Renal cortical epithelial cell (primary cell): ENCODE measurements around the gene C6orf62. TPM values are rescaled to one million over a fixed set of nuclear protein-coding genes. Genes with fewer than 3 reads are reported as not detected.
"Not testable (repeated sequence)": the region's sequence is repeated elsewhere in the genome, so short reads cannot be mapped to it uniquely, and the experiment has no call there.

Experiments used
- DNase-seq: peaks from one replicate; pipeline ENCODE4 v3.0.0-alpha.2; 2011; ENCODE audit warnings: low read depth
- total RNA-seq: library from RNA; depleted of rRNA; stranded (reverse); fragments of >200 nt; gene quantifications from 2 replicates; pipeline ENCODE4 v1.2.3, GENCODE V29; 2014

C6orf62 gene
- total RNA-seq, 1 donor from 2014 or later = 199 TPM

- no peak for DNase-seq
These were observed 19.2 kb downstream of the C6orf62 start for GRCh38 chr6:24699521-24700359.

GRCh38 chr6:24696097-24696496 lies 22.9 kb downstream of the C6orf62 start:
- no peak for DNase-seq

DNA sequence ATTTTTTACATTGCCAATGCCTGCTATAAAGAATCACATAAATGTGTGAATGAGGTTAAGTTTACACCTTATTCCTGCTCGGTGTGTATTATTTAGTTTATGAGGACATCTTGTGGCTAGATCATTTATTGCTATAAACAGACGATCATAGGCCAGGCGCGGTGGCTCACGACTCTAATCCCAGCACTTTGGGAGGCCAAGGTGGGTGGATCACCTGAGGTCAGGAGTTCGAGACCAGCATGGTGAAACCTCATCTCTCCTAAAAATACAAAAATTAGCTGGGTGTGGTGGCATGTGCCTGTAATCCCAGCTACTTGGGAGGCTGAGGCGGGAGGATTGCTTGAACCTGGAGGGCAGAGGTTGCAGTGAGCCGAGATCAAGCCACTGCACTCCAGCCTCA lies 23.3 kb downstream of the C6orf62 start:
- DNase-seq = peak; percentile 49

GRCh38 chr6:24694198-24694597 lies 24.8 kb downstream of the C6orf62 start:
- no peak for DNase-seq

GRCh38 chr6:24692848-24693592 lies 25.9 kb downstream of the C6orf62 start:
- DNase-seq = no peak

GRCh38 chr6:24692415-24692814 lies 26.5 kb downstream of the C6orf62 start:
- no peak for DNase-seq

DNA sequence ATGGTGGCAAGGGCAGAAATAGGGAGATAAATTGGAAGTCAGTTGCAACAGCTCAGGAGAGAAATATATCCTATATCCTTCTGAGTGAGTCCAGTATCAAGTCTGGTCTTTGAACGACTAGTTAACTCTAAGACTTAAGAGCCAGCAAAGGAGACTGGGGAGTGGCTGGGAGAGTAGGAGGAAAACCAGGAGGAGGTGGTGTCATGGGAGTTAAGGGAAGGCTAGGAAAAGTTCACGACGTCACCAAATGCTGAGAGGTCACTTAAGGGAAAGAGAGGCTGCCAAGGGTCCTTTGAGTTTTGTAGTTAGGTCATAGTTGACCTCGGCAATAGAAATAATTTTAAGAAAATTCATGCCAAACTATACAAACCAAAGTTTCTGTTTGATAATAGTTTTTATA lies 27.0 kb downstream of the C6orf62 start:
- no peak for DNase-seq

- no peak for DNase-seq
These were observed 27.4 kb downstream of the C6orf62 start for GRCh38 chr6:24691550-24691949.

DNA sequence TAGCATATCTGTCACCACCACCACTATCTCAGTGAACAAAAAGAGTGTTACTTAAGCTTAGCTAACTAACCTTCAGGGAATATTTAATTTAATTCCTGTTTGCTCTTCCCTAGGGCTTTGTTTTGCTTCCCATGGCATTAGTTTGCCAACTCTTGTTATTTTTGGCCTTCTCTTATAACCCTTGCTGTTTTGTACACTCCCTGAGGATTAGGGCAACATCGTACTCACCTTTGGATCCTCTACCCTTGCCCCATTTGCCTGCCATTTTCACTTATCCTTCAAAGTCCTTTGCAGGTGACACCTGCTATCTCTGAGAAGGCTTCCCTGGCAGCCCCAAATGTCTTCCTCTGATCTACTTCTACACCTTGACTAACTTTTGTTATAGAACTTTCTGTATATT lies 28.4 kb downstream of the C6orf62 start:
- no peak for DNase-seq

DNA sequence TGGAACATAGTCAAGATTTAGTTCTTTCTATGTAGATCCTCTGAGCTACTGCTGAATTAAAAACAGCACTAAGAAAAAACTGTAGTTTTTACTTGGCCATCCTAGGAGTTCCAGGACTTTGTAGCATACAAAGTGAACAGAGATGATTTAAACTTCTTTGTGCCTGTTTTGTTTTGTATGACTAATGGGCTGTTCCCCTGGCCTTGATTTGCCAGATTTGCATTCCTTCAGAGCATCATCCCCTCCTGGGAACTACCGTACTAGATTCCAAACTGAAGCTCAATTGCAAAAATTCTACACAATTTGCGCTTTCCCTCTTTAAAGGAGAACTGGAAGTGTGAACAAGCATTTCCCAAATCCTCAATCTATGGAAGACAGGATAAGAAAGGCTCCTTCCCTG lies 29.0 kb downstream of the C6orf62 start:
- DNase-seq = no peak

DNA sequence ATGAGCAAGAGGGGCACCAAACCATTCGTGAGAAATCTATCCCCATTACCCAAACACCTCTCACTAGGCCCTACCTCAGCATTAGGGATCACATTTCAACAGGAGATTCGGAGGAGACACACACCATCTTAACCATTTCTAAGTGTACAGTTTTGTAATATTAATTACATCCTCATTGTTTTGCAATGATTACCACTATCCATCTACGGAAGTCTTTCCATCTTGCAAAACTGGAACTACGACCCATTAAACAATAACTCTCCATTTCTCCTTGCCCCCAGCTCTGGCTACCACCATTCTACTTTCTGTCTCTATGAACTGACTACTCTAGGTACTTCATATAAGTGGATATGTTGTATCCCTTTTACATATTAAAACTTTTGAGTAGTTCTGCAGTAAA lies 32.0 kb downstream of the C6orf62 start:
- DNase-seq = no peak

DNA sequence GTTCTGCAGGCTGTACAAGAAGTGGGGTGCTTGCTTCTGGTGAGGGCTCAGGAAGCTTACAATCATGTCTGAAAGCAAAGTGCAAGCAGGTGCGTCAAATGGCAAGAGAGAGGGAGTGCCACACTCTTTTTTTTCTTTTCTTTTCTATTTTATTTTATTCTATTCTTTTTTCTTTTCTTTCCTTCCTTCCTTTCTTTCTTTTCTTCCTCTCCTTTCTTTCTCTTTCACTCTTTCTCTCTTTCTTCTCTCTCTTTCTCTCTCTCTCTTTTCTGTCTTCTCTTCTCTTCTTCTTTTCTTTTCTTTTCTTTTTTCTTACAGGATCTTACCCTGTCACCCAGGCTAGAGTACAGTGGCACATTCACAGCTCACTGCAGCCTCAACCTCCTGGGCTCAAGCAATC lies 32.5 kb downstream of the C6orf62 start:
- no peak for DNase-seq

- DNase-seq = no peak
These were observed 35.4 kb downstream of the C6orf62 start for GRCh38 chr6:24683297-24684296.

GRCh38 chr6:24680582-24680981 lies 38.4 kb downstream of the C6orf62 start:
- no peak for DNase-seq

GRCh38 chr6:24678792-24679352 lies 40.1 kb downstream of the C6orf62 start:
- DNase-seq = not testable (repeated sequence)

DNA sequence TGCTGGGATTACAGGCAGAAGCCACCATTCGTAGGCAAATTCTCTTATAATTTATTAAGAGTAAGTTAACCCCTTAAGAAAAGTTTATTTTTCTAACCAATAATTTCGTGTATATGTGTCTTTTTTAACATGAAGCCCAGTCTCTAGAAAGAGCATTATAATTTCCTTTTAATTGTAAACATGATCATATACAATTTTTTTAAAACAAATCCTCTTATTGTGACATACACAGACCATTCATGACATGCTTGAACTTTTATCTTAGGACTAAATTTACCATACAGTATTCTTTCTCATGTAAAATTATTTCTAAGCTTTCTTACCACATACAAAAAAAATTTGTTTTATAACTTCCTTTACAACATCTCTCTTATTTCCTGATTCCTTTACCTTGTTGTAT lies 45.3 kb downstream of the C6orf62 start:
- no peak for DNase-seq

DNA sequence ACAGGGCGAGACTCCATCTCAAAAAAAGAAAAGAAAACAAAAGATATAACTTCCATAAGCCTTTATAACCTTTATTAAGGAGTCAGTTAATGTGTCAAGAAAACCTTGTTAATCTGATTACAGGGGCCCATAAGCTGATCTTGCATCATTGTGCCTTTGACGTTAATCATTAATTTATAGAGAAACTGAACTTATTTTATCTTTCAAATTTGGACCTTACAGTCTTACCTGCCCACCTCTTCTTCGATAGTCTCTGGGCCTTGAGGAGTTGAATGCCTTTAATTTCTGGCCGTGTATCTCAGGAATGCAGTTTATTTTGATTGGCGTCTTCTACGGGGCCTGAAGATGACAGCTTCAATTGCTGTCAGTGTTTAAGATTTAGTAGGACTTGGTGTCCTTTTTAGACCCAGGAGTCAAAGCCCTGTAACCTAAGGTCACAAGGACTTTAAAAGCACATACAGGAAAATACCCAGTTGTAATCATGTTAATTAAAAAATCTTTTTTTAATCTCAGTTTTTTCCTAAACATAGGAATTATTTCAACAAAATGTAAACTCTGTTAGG lies 46.3 kb downstream of the C6orf62 start:
- no peak for DNase-seq

GRCh38 chr6:24671077-24671476 lies 47.9 kb downstream of the C6orf62 start:
- not testable (repeated sequence) for DNase-seq

DNA sequence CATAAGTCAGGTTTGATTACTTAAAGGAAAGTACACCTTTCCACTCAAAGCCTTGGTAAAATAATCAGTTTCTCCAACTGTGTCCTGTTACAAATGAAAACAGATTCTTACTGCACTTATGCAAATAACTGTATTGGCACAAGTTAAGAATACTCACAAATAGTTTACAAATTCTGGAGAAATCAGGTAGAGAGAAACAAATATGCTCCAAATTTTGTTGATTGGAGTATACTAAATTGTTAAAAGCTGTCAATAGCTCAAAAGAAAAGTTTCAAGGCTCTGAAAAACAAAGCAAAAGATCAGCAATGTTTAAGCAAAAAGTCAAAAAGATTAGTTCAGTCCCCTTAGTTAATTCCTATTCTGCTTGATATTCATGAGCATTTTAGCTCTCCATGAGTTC lies 48.5 kb downstream of the C6orf62 start:
- DNase-seq = not testable (repeated sequence)

GRCh38 chr6:24668997-24669361 lies 50.0 kb downstream of the C6orf62 start:
- DNase-seq = no peak
